A549 (cell line): ENCODE measurements around the gene FBF1.

Experiments used
- CTCF ChIP-seq: fragments of >200 bp; sonication (Bioruptor Twin); formaldehyde crosslinking; IDR thresholded peaks from 3 replicates; pipeline ENCODE4 v1.5.1; 2016
- EP300 ChIP-seq, 2 experiments: fragments of >200 bp; sonication (Bioruptor Twin); formaldehyde crosslinking; IDR thresholded peaks; 2 replicates in 1 of 2; 3 replicates in 1 of 2; pipeline ENCODE4 v1.6.1; 2016 to 2017
- POLR2A ChIP-seq: IDR thresholded peaks from 2 replicates; pipeline ENCODE4 v1.6.1; 2012; ENCODE audit warnings: mild to moderate bottlenecking, low read length

GRCh38 chr17:75898065-75898464, 42.8 kb downstream of the FBF1 start:
- TF ChIP-seq CTCF (no peak), EP300 (IDR thresholded peaks at IDR 0.05) (no peak), POLR2A (no peak)
